Activated CD4-positive, alpha-beta T cell treated with anti-CD3 and anti-CD28 coated beads, Interleukin-2, Interleukin-6, amounts not matched to agents 100 ng/mL and 50 ng/mL, durations not matched to agents 16 hours and 8 hours (primary cell): ENCODE results near the gene TTBK1.
A peak's percentile ranks its signal among the peaks of the same experiment; 100 is the strongest.

Experiments used
- DNase-seq: peaks from one replicate; pipeline ENCODE4 v3.0.0-alpha.2; 2020

TTBK1 gene

GRCh38 chr6:43226192-43226851 lies 17.0 kb upstream of the TTBK1 start:
- DNase-seq, result no peak

GRCh38 chr6:43228951-43229802 lies 14.1 kb upstream of the TTBK1 start, which contains the start of gene DNPH1:
Gene DNPH1, minus strand, starts transcription at chr6:43229481. Its CDS starts 25 bp downstream, at chr6:43229456.
- peak; percentile 89 for DNase-seq

GRCh38 chr6:43229803-43230620 lies 13.3 kb upstream of the TTBK1 start:
- DNase-seq, result no peak

- no peak for DNase-seq
Measured at GRCh38 chr6:43231053-43231452, 12.2 kb upstream of the TTBK1 start.

GRCh38 chr6:43231735-43232450 lies 11.4 kb upstream of the TTBK1 start:
- DNase-seq, result no peak

GRCh38 chr6:43235841-43236240 lies 7.4 kb upstream of the TTBK1 start:
- no peak for DNase-seq

- DNase-seq, result no peak
Measured at GRCh38 chr6:43239054-43239453, 4.2 kb upstream of the TTBK1 start.

GRCh38 chr6:43240950-43241349 lies 2.3 kb upstream of the TTBK1 start:
- no peak for DNase-seq

GRCh38 chr6:43241446-43241845 lies 1.8 kb upstream of the TTBK1 start:
- DNase-seq, result no peak

GRCh38 chr6:43243664-43244321 lies 512 bp downstream of the TTBK1 start:
- no peak for DNase-seq

- peak; percentile 49 for DNase-seq
Measured at GRCh38 chr6:43246301-43247113, 3.2 kb downstream of the TTBK1 start.

- DNase-seq, result peak; percentile 91
Measured at GRCh38 chr6:43247114-43247999, 4.1 kb downstream of the TTBK1 start.

- DNase-seq, result no peak
Measured at GRCh38 chr6:43248101-43248500, 4.8 kb downstream of the TTBK1 start.

GRCh38 chr6:43248791-43249190 lies 5.5 kb downstream of the TTBK1 start:
- DNase-seq, result no peak

GRCh38 chr6:43250992-43251373 lies 7.7 kb downstream of the TTBK1 start:
- DNase-seq, result peak; percentile 30

- no peak for DNase-seq
Measured at GRCh38 chr6:43253401-43253800, 10.1 kb downstream of the TTBK1 start.

GRCh38 chr6:43254138-43254817 lies 11.0 kb downstream of the TTBK1 start:
- DNase-seq, result peak; percentile 33

- no peak for DNase-seq
Measured at GRCh38 chr6:43254846-43255245, 11.6 kb downstream of the TTBK1 start.

- DNase-seq, result no peak
Measured at GRCh38 chr6:43255408-43256054, 12.2 kb downstream of the TTBK1 start.
